GM11168 (cell line): ENCODE data around the gene ASMTL.

Experiments used
- in situ Hi-C: fragments of 300-500 bp; cut with MboI; formaldehyde crosslinking; loops from one replicate; pipeline ENCODE4 v1.12.0; 2022; ENCODE audit warnings: low sequenced_read_pairs; ENCODE audit not compliant: unreplicated experiment

Gene ASMTL

DNA sequence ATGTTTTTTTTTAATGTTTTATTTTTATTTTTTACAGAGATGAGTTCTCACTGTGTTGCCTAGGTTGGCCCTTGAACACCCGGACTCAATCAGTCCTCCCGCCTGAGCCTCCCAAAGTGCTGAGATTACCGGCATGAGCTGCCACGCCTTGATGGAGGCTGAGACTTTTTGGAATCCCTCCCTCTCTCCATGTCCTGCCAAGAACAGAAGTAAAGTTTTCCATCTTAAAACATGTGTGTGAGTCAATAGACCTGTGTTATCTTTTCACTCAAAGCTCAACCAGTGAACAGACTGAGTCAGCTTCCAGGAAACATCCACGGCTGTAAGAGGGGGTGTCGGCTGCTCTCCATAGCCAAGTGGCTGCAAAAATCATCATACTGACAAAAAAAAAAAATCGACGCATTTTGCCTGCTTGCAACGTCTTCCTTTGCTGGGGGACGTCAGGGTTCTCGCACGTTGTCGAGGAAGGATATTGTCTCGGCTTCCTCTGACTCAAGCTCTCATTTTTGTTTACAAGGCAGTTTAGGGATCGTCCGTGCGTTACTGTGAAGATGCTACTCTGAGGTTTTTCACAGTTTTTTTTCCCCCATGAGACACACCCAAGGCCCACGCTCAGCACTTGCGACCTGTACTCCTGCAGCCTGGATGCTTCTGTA, 10.0 kb upstream of the ASMTL start:
- in situ Hi-C loops = no loop called here

DNA sequence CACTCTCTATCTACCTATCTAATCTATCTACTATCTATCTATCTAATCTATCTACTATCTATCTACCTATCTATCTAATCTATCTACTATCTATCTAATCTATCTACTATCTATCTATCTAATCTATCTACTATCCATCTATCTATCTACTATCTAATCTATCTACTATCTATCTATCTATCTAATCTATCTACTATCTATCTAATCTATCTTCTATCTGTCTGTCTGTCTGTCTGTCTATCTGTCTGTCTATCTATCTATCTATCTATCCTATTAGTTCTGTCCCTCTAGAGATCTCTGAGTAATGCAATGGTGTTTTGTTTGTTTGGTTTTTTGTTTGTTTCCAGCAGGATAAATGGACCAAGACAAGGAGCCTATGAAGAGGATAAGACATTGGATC, 9.4 kb upstream of the ASMTL start:
- in situ Hi-C loops = no loop called here

DNA sequence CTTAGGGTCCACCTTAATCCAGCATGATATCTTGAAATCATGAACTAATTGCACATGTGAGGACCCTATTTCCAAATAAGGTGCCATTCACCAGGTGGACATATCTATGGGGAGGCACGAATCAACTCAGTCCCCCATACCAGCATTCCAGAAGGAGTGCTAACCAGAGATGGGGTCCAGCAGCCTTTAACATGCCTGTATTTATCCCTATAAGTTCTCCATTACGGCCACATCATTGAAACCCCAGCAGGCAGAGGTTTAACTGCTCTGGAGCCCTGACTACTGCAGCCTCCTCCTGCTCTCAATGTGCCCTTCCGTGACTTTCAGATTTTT, 3.2 kb upstream of the ASMTL start:
- in situ Hi-C loops = no loop called here

DNA sequence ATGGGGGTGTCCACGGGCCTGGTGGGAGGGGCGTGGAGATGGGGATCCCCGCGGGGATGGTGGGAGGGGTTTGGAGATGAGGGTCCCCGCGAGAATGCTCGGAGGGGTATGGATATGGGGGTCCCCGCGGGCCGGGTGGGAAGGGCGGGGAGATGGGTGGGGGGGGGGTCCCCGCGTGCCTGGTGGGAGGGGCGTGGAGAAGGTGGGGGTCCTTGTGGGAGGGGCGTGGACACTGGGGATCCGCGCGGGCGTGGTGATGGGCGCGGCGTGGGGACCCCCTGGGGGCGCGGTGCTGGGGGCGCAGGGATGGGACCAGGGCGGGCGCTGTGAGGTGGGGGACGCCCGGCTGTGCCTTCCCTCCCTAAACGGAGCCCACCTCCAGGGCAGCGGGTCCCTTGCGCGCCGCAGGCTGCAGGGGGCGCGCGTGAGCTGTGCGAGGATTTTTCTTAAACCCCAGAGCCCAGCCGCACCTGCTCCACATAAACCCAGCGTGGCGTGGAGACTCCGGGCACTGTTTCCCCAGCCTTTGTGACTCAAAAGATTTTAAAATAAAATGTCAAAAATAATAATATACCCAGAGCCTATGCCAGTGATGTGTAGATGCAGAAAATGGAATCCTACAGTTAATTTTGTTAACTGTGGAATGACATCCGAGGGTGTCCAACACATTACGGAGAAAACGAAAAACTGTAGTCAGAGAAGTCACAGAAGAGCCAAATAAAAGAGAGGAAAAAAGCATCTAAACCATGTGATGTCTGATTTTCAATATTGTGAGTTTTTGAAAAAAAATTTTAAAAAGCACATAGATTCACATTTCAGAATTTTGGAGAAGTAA, 1.5 kb upstream of the ASMTL start:
- in situ Hi-C loops = no loop called here

DNA sequence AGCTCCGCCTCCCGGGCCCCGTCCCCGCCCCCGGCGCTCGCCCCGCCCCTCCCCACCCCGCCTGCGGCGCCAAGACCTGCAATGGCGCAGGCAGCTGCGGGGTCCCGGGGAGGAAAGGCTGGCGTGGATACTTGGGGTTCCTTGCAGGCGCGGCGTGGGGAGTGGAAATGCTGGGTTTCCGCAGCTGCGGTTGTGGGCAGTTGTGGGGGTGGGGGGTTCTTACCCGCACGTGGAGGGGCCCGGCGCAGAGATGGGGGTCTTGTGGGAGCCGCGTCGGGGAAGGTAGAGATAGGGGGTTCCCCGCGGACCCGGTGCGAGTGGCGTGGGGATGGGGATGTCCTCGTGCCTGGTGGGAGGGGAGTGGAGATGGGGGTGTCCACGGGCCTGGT, 680 bp upstream of the ASMTL start:
- in situ Hi-C loops = no loop called here

DNA sequence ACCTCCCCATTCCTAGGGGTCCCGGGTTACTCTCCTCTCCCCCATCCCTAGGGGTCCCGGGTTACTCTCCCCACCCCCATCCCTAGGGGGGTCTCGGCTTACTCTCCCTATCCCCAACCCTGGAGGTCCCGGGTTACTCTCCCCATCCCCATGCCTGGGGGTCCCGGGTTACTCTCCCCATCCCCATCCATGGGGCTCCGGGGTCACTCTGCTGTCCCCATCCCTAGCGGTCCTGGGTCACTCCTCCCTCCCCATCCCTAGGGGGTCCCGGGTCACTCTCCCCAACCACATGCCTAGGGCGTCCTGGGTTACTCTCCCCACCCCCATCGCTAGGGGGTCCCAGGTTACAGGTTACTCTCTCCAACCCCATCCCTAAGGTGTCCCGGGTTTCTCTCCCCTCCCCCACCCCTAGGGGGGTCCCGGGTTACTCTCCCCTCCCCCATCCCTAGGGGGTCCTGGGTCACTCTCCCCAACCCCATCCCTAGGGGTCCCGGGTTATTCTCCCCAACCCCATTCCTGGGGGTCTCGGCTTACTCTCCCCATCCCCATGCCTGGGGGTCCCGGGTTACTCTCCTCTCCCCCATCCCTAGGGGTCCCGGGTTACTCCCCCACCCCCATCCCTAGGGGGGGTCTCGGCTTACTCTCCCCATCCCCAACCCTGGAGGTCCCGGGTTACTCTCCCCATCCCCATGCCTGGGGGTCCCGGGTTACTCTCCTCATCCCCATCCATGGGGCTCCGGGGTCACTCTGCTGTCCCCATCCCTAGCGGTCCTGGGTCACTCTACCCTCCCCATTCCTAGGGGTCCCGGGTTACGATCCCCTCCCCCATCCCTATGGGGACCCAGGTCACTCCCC, 821 bp downstream of the ASMTL start:
- in situ Hi-C loops = no loop called here

DNA sequence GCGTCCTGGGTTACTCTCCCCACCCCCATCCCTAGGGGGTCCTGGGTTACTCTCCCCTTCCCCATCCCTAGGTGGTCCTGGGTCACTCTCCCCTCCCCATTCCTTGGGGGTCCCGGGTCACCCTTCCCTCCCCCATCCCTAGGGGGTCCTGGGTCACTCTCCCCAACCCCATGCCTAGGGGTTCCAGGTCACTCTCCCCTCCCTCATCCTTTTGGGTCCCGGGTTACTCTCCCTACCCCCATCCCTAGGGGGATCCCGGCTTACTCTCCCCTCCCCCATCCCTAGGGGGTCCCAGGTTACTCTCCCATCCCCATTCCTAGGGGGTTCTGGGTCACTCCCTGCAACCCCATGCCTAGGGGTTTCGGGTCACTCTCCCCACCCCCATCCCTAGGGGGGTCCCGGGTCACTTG, 1.5 kb downstream of the ASMTL start:
- in situ Hi-C loops = no loop called here

DNA sequence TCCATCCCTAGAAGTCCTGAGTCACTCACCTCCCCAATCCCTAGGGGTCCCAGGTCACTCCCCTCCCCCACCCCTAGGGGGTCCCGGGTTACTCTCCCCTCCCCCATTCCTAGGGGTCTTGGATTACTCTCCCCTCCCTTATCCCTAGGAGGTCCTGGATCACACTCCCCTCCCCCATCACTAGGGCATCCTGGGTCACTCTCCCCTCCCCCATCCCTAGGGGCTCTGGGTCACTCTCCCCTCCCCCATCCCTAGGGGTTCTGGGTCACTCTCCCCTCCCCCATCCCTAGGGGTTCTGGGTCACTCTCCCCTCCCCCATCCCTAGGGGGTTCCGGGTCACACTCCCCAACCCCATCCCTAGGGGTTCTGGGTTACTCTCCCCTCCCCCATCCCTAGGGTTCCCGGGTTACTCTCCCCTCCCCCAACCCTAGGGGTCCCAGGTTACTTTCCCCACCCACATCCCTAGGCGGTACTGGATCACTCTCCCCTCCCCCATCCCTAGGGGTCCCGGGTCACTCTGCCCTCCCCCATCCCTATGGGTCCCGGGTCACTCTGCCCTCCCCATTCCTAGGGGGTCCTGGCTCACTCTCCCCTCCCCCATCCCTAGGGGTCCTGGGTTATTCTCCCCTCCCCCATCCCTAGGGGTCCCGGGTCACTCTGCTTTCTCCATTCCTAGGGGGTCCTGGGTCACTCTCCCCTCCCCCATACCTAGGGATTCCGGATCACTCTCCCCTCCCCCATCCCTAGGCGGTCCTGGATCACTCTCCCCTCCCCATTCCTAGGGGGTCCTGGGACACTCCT, 2.1 kb downstream of the ASMTL start:
- in situ Hi-C loops = no loop called here

DNA sequence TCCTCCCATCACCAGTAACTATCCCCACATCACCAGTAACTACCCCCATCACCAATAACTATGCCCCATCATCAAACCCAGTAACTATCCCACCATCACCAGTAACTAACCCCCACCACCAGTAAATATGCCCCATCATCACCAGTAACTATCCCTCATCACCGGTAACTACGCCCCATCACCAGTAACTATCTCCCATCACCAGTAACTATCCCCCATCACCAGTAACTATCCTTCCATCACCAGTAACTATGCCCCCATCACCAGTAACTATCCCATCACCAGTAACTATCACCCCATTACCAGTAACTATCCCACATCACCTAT, 2.9 kb downstream of the ASMTL start:
- in situ Hi-C loops = loop anchor here (25.0 kb wide), 1 partner anchor 1163 kb away; no protein-coding TSS in a partner anchor

DNA sequence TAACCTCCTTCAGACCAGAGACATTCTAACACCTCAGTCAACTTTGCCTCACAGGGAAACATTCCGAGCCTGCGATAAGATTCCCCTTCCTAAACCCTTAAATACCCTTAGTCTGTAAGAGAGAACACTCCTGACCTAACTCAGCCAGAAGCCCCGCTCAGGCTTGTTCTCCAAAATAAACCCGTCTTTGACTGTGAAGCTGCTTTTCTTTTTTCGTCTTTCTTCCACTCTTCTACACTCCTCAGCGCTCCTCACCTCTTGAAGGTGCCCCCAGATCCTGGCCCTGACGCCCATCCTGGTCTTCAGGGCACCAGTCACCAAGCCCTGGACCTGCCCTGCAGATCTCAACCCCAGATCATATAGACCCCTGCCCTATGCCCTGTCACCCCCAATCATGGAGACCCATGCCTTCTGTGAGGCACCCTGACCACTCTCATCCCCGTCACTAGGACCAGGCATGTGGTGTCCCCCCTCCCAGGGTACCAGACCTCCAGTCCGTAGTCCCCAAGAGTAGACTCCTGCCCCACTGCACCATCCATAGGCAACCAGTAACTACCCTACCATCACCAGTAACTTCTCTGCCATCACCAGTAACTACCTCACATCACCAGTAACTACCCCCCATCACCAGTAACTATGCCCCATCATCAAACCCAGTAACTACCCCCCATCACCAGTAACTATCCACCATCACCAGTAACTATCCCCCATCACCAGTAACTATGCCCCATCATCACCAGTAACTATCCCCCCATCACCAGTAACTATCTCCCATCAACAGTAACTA, 3.5 kb downstream of the ASMTL start:
- in situ Hi-C loops = loop anchor here (25.0 kb wide), 1 partner anchor 1163 kb away; no protein-coding TSS in a partner anchor

DNA sequence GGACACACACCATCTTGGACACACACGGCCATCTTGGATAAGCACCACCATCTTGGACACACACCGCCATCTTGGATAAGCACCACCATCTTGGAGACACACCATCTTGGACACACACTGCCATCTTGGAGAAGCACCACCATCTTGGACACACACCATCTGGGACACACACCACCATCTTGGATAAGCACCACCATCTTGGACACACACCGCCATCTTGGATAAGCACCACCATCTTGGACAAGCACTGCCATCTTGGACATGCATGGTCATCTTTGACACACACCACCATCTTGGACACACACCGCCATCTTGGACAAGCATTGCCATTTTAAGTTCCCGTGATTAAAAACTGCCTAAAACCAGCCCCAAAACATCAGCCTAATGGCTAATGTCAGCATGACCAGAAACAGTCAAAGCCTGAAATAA, 4.1 kb downstream of the ASMTL start:
- in situ Hi-C loops = loop anchor here (25.0 kb wide), 1 partner anchor 1164 kb away; no protein-coding TSS in a partner anchor

DNA sequence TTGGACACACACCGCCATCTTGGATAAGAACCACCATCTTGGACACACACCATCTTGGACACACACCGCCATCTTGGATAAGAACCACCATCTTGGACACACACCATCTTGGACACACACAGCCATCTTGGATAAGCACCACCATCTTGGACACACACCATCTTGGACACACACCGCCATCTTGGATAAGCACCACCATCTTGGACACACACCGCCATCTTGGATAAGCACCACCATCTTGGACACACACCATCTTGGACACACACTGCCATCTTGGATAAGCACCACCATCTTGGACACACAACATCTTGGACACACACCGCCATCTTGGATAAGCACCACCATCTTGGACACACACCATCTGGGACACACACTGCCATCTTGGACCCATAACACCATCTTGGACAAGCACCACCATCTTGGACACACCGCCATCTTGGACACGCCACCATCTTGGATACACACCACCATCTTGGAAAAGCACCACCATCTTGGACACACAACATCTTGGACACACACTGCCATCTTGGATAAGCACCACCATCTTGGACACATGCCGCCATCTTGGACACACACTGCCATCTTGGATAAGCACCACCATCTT, 4.6 kb downstream of the ASMTL start:
- in situ Hi-C loops = loop anchor here (25.0 kb wide), 1 partner anchor 1164 kb away; no protein-coding TSS in a partner anchor

DNA sequence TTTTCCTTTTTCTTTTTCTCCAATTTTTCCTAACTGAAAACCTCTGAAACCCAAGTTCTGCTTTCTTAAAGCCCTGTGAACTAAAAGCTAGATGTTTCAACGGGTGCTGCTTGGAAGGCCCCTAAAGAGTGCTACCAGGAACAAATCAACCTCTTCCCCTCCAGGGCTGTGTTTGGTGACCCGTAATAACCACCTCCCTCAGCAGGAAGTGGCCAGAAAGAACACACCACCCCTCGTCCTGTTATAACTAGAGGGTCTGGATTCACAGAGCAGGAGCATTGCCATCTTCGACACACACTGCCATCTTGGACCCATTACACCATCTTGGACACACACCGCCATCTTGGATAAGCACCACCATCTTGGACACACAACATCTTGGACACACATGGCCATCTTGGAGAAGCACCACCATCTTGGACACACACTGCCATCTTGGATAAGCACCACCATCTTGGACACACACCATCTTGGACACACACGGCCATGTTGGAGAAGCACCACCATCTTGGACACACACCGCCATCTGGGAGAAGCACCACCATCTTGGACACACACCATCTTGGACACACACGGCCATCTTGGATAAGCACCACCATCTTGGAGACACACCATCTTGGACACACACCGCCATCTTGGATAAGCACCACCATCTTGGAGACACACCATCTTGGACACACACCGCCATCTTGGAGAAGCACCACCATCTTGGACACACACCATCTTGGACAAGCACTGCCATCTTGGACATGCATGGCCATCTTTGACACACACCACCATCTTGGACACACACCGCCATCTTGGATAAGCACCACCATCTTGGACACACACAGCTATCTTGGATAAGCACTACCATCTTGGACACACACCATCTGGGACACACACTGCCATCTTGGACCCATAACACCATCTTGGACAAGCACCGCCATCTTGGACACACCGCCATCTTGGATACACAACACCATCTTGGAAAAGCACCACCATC, 5.4 kb downstream of the ASMTL start:
- in situ Hi-C loops = loop anchor here (25.0 kb wide), 1 partner anchor 1165 kb away; no protein-coding TSS in a partner anchor

DNA sequence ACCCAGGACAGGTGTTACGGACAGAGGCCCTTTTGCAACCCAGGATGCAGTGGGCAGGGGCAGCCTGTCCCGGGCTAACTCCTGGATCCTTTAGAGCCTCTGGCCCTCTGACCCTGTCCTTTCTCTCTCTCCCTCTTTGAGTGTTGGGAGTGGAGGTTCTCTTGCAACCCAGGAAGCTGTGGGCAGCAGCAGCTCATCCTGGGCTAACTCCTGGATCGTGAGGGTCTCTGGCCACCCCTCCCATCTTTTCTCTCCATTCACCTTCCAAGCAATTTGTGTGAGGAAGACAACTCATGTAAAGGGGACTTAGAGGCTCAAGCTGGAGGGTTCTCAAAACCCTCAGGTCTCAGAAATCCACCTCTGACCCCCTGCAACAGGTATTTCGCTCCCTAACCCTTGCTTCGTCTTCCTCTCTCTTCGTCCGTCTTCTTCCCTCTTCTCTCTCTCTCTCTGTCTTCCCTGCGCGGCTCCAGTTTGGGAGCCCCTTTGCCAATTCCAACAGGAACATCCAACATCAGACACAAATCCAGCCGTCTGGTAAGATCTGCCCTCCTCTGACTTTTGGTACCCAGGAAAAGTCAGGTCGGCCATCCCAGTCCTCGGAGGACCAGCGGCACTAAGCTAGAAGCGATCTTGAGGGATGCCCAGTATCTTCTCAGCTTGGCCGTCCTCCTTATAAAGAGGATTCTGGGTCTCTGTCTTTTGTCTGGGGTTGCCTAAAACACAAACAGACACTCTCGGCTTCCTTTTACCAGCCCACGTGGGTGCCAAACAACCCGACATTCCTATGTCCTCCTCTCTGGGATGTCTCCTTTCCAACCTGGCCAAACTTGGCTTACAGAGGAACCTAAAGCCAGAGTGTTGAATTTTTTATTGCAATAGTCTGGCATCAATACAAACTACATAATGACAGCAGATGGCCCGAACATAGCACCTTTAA, 7.9 kb downstream of the ASMTL start:
- in situ Hi-C loops = loop anchor here (25.0 kb wide), 1 partner anchor 1167 kb away; no protein-coding TSS in a partner anchor

DNA sequence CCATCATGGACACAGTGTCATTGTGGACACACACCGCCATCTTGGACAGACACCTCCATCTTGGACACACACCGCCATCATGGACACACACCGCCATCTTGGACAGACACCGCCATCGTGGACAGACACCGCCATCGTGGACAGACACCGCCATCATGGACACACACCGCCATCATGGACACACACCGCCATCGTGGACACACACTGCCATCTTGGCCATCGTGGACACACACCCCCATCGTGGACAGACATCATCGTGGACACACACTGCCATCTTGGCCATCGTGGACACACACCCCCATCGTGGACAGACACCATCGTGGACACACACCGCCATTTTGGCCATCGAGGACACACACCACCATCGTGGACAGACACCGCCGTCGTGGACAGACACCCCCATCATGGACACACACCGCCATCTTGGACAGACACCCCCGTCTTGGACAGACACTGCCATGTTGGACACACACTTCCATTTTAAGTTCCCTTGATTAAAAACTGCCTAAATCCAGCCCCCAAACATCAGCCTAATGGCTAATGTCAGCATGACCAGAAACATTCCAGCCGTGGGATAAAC, 9.1 kb downstream of the ASMTL start:
- in situ Hi-C loops = loop anchor here (25.0 kb wide), 1 partner anchor 1169 kb away; no protein-coding TSS in a partner anchor

DNA sequence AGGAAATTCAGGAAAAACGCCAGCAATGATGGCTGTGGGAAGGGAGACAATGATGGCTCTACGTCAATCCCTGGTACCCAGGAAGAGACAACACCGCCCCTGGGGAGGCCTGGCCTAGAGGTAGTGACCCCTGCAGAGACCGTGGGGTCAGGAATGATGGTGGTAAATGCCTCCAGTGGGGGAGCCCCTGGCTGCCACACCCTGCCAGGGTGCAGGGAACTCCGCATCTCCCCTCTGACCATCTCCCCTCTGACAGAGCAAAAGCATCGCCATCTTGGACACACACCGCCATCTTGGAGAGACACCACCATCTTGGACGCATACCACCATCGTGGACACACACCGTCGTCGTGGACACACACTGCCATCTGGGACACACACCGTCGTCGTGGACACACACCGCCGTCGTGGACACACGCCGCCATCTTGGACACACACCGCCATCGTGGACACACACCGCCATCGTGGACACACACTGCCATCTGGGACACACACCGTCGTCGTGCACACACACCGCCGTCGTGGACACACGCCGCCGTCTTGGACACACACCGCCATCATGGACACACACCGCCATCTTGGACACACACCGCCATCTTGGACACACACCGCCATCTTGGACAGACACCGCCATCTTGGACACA, 9.9 kb downstream of the ASMTL start:
- in situ Hi-C loops = loop anchor here (25.0 kb wide), 1 partner anchor 1169 kb away; no protein-coding TSS in a partner anchor
